SK-N-SH (cell line): ENCODE data around the gene KIAA0319L. TPM values are rescaled to one million over a fixed set of nuclear protein-coding genes. Genes with fewer than 3 reads are reported as not detected.

ENCODE experiments used
- CTCF ChIA-PET: fragments of 300-600, 350-600 bp; formaldehyde crosslinking; extraction: SDS; loops from one replicate; lab custom pipeline; 2021; lab: Yijun Ruan, JAX
- POLR2A ChIA-PET: fragments of 350-600 bp; sonication (Branson Sonifier 250); formaldehyde crosslinking; extraction: SDS; loops from one replicate; lab custom pipeline; 2020; ENCODE audit warnings: antibody characterized with exemption, inconsistent platforms; lab: Yijun Ruan, JAX
- DNase-seq: peaks from one replicate; pipeline ENCODE4 v3.0.0; 2012
- H2AFZ ChIP-seq: fragments of 200-600 bp; sonication (generic); 2 replicates; pipeline ENCODE4 v1.8.1; 2016; ENCODE audit warnings: antibody characterized with exemption, mild to moderate bottlenecking, low read depth
- H3F3A ChIP-seq: fragments of 200-600 bp; sonication (generic); replicated peaks from 2 replicates; pipeline ENCODE3; 2016; ENCODE audit warnings: antibody characterized with exemption, mild to moderate bottlenecking; ENCODE audit not compliant: insufficient read depth
- H3K27ac ChIP-seq, 2 experiments: fragments of 200-500 bp in 1 of 2; fragments of 200-600 bp in 1 of 2; sonication (Bioruptor generic) in 1 of 2; sonication (generic), shearing (Covaris generic) in 1 of 2; 2 replicates each; pipeline versions ENCODE4 v1.5.1 to v1.6.1; 2014 to 2016; ENCODE audit warnings: low read depth in 2 of 2, inconsistent platforms in 1 of 2, low read length in 1 of 2, mild to moderate bottlenecking in 1 of 2, mixed read lengths in 1 of 2
- H3K27me3 ChIP-seq: fragments of 200-600 bp; sonication (generic), shearing (Covaris generic); 2 replicates; pipeline ENCODE4 v1.6.1; 2016; ENCODE audit warnings: mixed run types; ENCODE audit not compliant: insufficient read depth
- H3K36me3 ChIP-seq, 2 experiments: fragments of 200-500 bp in 1 of 2; fragments of 200-600 bp in 1 of 2; sonication (Bioruptor generic) in 1 of 2; sonication (generic) in 1 of 2; replicated peaks in 1 of 2; 2 replicates each; pipeline versions ENCODE3 to v1.5.1; 2014 to 2016; ENCODE audit warnings: low read length in 1 of 2, mild to moderate bottlenecking in 1 of 2; ENCODE audit not compliant: insufficient read depth in 2 of 2, control insufficient read depth in 1 of 2
- H3K4me1 ChIP-seq, 2 experiments: fragments of 200-500 bp in 1 of 2; fragments of 200-600 bp in 1 of 2; sonication (Bioruptor generic) in 1 of 2; sonication (generic), shearing (Covaris generic) in 1 of 2; 2 replicates each; pipeline versions ENCODE4 v1.5.1 to v1.6.1; 2014 to 2016; ENCODE audit warnings: low read depth in 1 of 2, low read length in 1 of 2, mixed run types in 1 of 2; ENCODE audit not compliant: insufficient read depth in 2 of 2, control insufficient read depth in 1 of 2
- H3K4me2 ChIP-seq: fragments of 200-600 bp; sonication (generic), shearing (Covaris generic); 2 replicates; pipeline ENCODE4 v1.6.1; 2017; ENCODE audit warnings: mixed run types
- H3K4me3 ChIP-seq, 2 experiments: fragments of 200-500 bp in 1 of 2; fragments of 200-600 bp in 1 of 2; sonication (Bioruptor generic) in 1 of 2; sonication (generic), shearing (Covaris generic) in 1 of 2; 2 replicates each; pipeline versions ENCODE4 v1.5.1 to v1.8.1; 2014 to 2016; ENCODE audit warnings: low read depth in 2 of 2, inconsistent platforms in 1 of 2, low read length in 1 of 2, mild to moderate bottlenecking in 1 of 2, mixed read lengths in 1 of 2, moderate library complexity in 1 of 2
- H3K79me2 ChIP-seq: fragments of 200-600 bp; sonication (generic); 2 replicates; pipeline ENCODE4 v1.8.1; 2017; ENCODE audit warnings: mild to moderate bottlenecking; ENCODE audit not compliant: insufficient read depth
- H3K9ac ChIP-seq: fragments of 200-600 bp; sonication (generic); 2 replicates; pipeline ENCODE4 v1.6.1; 2017; ENCODE audit warnings: mixed run types
- H3K9me2 ChIP-seq: fragments of 200-600 bp; sonication (generic); 2 replicates; pipeline ENCODE4 v1.6.1; 2017; ENCODE audit warnings: mixed run types
- H3K9me3 ChIP-seq: fragments of 200-600 bp; sonication (generic); 2 replicates; pipeline ENCODE4 v1.6.1; 2017; ENCODE audit warnings: mixed run types, mild to moderate bottlenecking, moderate library complexity
- H4K20me1 ChIP-seq: fragments of 200-600 bp; sonication (generic); 2 replicates; pipeline ENCODE4 v1.6.1; 2017; ENCODE audit warnings: mild to moderate bottlenecking, mixed run types; ENCODE audit not compliant: insufficient read depth
- EP300 ChIP-seq, 2 experiments: IDR thresholded peaks; 2 replicates each; pipeline versions ENCODE4 v1.4.0 to v1.6.1; 2012; ENCODE audit warnings: borderline replicate concordance in 1 of 2, low read depth in 1 of 2, low read length in 1 of 2
- EZH2phosphoT487 ChIP-seq: fragments of 200-600 bp; sonication (generic); IDR thresholded peaks from 2 replicates; pipeline ENCODE4 v1.6.1; 2017; ENCODE audit warnings: low read depth, mixed run types, mild to moderate bottlenecking, antibody characterized with exemption, moderate library complexity, borderline replicate concordance
- FOSL2 ChIP-seq: IDR thresholded peaks from 2 replicates; pipeline ENCODE4 v1.4.0; 2012; ENCODE audit warnings: low read depth, mild to moderate bottlenecking, moderate library complexity, borderline replicate concordance
- FOXJ3 ChIP-seq: sonication (generic); formaldehyde crosslinking; IDR thresholded peaks from 2 replicates; pipeline ENCODE4 v1.5.1; 2020; ENCODE audit warnings: mild to moderate bottlenecking, missing genetic modification reagents
- GABPA ChIP-seq: IDR thresholded peaks from 2 replicates; pipeline ENCODE4 v1.4.0; 2012; ENCODE audit warnings: low read depth, mild to moderate bottlenecking
- JUND ChIP-seq: IDR thresholded peaks from 2 replicates; pipeline ENCODE4 v1.4.0; 2012
- MXI1 ChIP-seq: IDR thresholded peaks from 2 replicates; pipeline ENCODE4 v1.6.1; 2012; ENCODE audit warnings: mild to moderate bottlenecking, low read depth, low read length, improper control_type of control experiment
- NRF1 ChIP-seq: IDR thresholded peaks from 2 replicates; pipeline ENCODE4 v1.6.1; 2012; ENCODE audit warnings: low read depth, mild to moderate bottlenecking, low read length
- RFX5 ChIP-seq: IDR thresholded peaks from 2 replicates; pipeline ENCODE4 v1.6.1; 2012; ENCODE audit warnings: mild to moderate bottlenecking, improper control_type of control experiment, low read length
- RXRA ChIP-seq: IDR thresholded peaks from 2 replicates; pipeline ENCODE4 v1.4.0; 2012; ENCODE audit warnings: low read depth, mild to moderate bottlenecking, borderline replicate concordance
- SIN3A ChIP-seq: IDR thresholded peaks from 2 replicates; pipeline ENCODE4 v1.6.1; 2012; ENCODE audit warnings: low read depth, mild to moderate bottlenecking, low read length, moderate library complexity, borderline replicate concordance
- TEAD4 ChIP-seq: IDR thresholded peaks from 2 replicates; pipeline ENCODE4 v1.4.0; 2012; ENCODE audit warnings: mild to moderate bottlenecking, borderline replicate concordance; ENCODE audit not compliant: insufficient read depth
- ZBTB33 ChIP-seq: IDR thresholded peaks from 2 replicates; pipeline ENCODE4 v1.4.0; 2012; ENCODE audit warnings: low read depth, borderline replicate concordance
- WGBS: methylation state at CpG from one replicate; pipeline ENCODE4 v1.1.6; 2017; ENCODE audit warnings: low lambda C conversion rate; 5-methylcytosine and 5-hydroxymethylcytosine counted together
- polyA plus RNA-seq, 3 experiments: library from polyadenylated mRNA; depleted of rRNA; stranded (reverse); fragments of >200 nt; gene quantifications; 2 replicates each; pipeline ENCODE4 v1.2.3, GENCODE V29; 2012
- TF ChIP-seq, protein P1 (sequence below): IDR thresholded peaks from 2 replicates; pipeline ENCODE4 v1.4.0; 2012; ENCODE audit warnings: low read depth, borderline replicate concordance
- TF ChIP-seq, protein P2 (sequence below): IDR thresholded peaks from 2 replicates; pipeline ENCODE4 v1.4.0; 2012; ENCODE audit warnings: low read depth
- TF ChIP-seq, protein P3 (sequence below): fragments of 200-600 bp; sonication (generic); IDR thresholded peaks from 2 replicates; pipeline ENCODE4 v1.6.1; 2017; ENCODE audit warnings: antibody characterized with exemption, mild to moderate bottlenecking, moderate library complexity

KIAA0319L gene
- polyA plus RNA-seq, 1 of the 3 experiments (the other 2 are of a cell fraction), result 51.9 TPM

GRCh38 chr1:35553851-35554250 lies 3.4 kb downstream of the KIAA0319L start:
- Histone ChIP-seq H3K9me3 (no peaks in the 10 kb centered on the region), H3K79me2 (peaks cover 92% of the 10 kb centered on the region), H4K20me1 (peaks cover 6% of the 10 kb centered on the region; the same call in 1 of the 2 replicates), H3K4me3 (no peak overlapping the region), H3K4me1 (peaks cover 0 to 34% of the 10 kb centered on the region in 2 experiments; a peak in 3 of 4 replicates), H3K27ac (peak overlapping the region in 1 of 2 experiments; percentile 80; a peak in 2 of 4 replicates), H2AFZ (no peak overlapping the region), H3K27me3 (no peaks in the 10 kb centered on the region), H3K9ac (no peak overlapping the region), H3K36me3 (peaks cover 40 to 48% of the 10 kb centered on the region in 2 experiments), H3K9me2 (no peaks in the 10 kb centered on the region), H3F3A (peaks cover 12% of the 10 kb centered on the region), H3K4me2 (peak overlapping the region; percentile 74; the same call in 1 of the 2 replicates)
- 55% methylated on average over 2 of the region's 2 CpGs for WGBS
- no peak for DNase-seq
- ChIA-PET POLR2A (no interaction called here), CTCF (interaction anchor here (1.2 to 1.7 kb wide), 2 partner anchors 102 to 173 kb away, joined by 4 read pairs; no protein-coding TSS in a partner anchor)
- no peak for TF ChIP-seq RXRA
- no peak for TF ChIP-seq SIN3A
- TF ChIP-seq EZH2phosphoT487, result no peak

DNA sequence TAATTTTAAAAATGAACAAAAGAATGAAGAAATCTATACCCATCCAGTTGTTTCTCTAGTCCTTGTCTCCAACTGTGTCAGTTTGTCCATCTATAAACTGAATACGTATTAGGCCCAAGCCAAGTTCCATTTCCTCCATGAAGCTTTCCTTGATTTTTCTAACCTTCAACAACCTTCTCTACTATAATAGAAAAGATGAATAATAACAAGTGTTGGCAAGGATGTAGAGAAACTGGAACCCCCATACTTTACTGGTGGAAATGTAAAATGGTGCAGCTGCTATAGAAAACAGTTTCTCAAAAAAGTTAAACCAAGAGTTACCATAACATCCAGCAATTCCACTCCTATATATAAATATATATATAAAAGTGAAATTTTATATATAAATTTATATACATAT lies 10.6 kb downstream of the KIAA0319L start:
- 94% methylated on average over 1 of the region's 1 CpG for whole genome bisulfite sequencing
- Histone ChIP-seq H3K9me3 (no peaks in the 10 kb centered on the region), H3K9me2 (no peaks in the 10 kb centered on the region), H4K20me1 (no peaks in the 10 kb centered on the region; the same call in 1 of the 2 replicates), H3F3A (no peaks in the 10 kb centered on the region), H3K36me3 (peaks cover 48 to 51% of the 10 kb centered on the region in 2 experiments), H3K27ac (no peak overlapping the region), H3K27me3 (no peaks in the 10 kb centered on the region), H3K4me1 (peaks cover 7 to 18% of the 10 kb centered on the region in 2 experiments; a peak in 3 of 4 replicates), H3K4me3 (no peak overlapping the region), H3K4me2 (no peak overlapping the region), H3K9ac (no peak overlapping the region), H2AFZ (no peak overlapping the region)
- ChIA-PET POLR2A (no interaction called here), CTCF (interaction anchor here (1.1 to 2.0 kb wide), 2 partner anchors 18 to 96 kb away, joined by 3 to 6 read pairs; no protein-coding TSS in a partner anchor)
- DNase-seq, result no peak
- TF ChIP-seq JUND, result no peak
- TF ChIP-seq TEAD4, result no peak
- TF ChIP-seq ZBTB33, result no peak
- no peak for TF ChIP-seq FOSL2
- TF ChIP-seq, all 33 proteins: peak for 0
- peaks cover 92% of the 10 kb centered on the region for H3K79me2 ChIP-seq

DNA sequence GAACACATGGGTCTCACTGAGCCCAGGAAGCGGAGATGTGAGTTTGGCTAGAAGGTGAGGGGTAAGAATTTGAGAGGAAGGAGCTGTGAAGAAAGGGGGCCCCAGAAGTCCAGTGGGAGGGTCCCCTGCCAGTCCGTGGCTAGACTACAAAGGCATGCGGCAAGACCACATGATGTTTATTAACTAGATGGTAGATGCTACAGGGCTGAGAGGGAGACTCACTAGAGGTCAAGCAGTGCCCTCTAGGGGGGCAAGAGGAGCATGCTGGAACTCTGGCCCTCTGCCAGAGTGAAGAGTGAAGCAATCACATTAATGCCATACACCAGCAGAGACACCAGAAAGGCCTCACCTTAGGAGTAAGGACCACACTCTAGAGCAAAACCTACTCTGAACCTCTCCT lies 12.2 kb downstream of the KIAA0319L start:
- Histone ChIP-seq H3K9me2 (no peaks in the 10 kb centered on the region), H3K4me1 (peaks cover 11 to 18% of the 10 kb centered on the region in 2 experiments; a peak in 3 of 4 replicates), H3K9ac (no peak overlapping the region), H3K79me2 (peaks cover 84% of the 10 kb centered on the region), H3K27ac (no peak overlapping the region), H2AFZ (no peak overlapping the region), H3K27me3 (no peaks in the 10 kb centered on the region), H3K4me2 (no peak overlapping the region), H3K4me3 (no peak overlapping the region), H3K9me3 (no peaks in the 10 kb centered on the region), H3K36me3 (peaks cover 32 to 37% of the 10 kb centered on the region in 2 experiments), H4K20me1 (peaks cover 9% of the 10 kb centered on the region; the same call in 1 of the 2 replicates), H3F3A (peaks cover 11% of the 10 kb centered on the region)
- WGBS, result 86% methylated on average over 3 of the region's 3 CpGs
- peak; percentile 58 for DNase-seq
- ChIA-PET CTCF (interaction anchor here (0.7 to 2.4 kb wide), 6 partner anchors 9 to 181 kb away, joined by 3 to 31 read pairs (median 4); no protein-coding TSS in a partner anchor), POLR2A (no interaction called here)
- no peak for TF ChIP-seq RFX5
- TF ChIP-seq, protein P1, sequence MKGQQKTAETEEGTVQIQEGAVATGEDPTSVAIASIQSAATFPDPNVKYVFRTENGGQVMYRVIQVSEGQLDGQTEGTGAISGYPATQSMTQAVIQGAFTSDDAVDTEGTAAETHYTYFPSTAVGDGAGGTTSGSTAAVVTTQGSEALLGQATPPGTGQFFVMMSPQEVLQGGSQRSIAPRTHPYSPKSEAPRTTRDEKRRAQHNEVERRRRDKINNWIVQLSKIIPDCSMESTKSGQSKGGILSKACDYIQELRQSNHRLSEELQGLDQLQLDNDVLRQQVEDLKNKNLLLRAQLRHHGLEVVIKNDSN, result no peak
- no peak for TF ChIP-seq RXRA
- TF ChIP-seq MXI1, result 0 out of 2 replicates have a peak, but pooled peaks have one; percentile 31
- no peak for TF ChIP-seq GABPA
- TF ChIP-seq, protein P2, sequence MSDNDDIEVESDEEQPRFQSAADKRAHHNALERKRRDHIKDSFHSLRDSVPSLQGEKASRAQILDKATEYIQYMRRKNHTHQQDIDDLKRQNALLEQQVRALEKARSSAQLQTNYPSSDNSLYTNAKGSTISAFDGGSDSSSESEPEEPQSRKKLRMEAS, result no peak
- no peak for TF ChIP-seq NRF1
- TF ChIP-seq, protein P3, sequence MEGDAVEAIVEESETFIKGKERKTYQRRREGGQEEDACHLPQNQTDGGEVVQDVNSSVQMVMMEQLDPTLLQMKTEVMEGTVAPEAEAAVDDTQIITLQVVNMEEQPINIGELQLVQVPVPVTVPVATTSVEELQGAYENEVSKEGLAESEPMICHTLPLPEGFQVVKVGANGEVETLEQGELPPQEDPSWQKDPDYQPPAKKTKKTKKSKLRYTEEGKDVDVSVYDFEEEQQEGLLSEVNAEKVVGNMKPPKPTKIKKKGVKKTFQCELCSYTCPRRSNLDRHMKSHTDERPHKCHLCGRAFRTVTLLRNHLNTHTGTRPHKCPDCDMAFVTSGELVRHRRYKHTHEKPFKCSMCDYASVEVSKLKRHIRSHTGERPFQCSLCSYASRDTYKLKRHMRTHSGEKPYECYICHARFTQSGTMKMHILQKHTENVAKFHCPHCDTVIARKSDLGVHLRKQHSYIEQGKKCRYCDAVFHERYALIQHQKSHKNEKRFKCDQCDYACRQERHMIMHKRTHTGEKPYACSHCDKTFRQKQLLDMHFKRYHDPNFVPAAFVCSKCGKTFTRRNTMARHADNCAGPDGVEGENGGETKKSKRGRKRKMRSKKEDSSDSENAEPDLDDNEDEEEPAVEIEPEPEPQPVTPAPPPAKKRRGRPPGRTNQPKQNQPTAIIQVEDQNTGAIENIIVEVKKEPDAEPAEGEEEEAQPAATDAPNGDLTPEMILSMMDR, result peak; percentile 52
- no peak for TF ChIP-seq EP300 (IDR thresholded peaks at IDR 0.05; ENCODE audit: borderline replicate concordance in 1 of 2, low read depth in 1 of 2, low read length in 1 of 2)
- TF ChIP-seq FOXJ3 (CRISPR knock-in tag), result no peak
